Measurements from ENCODE around the gene MRPL42.

DNA sequence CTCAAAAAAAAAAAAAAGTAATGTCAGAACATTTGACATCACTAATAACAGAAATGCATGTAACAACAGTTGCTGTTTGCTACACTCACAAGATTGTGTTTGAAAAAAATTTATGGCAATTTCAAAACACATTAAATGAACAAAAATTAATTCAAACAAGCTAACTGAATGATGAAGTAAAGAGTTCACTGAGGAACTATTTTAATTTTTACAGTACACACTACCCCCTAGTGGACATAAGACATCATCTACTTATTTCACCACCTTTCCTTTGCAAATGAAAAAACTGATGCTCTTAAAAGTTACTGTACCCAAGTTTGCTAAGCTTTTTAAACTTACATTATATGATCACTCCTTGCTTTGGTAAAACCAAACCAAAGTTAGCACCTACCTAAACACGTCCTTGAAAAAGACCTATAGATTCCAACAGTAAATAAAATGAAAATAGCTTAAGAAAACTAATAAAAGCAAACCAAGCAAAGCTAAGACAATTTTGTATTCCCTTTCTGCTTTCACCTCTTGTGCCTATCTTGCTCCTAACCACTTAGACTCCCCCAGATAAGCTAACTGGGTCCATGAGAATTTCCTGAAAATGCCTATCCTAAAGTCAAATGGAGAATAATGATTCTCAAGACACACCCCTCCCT, 47.8 kb upstream of the MRPL42 start:
- TF ChIP-seq TAF1 (IDR thresholded peaks at IDR 0.05; ENCODE audit: borderline replicate concordance, insufficient read depth, low read length) (no peak), SIN3A (IDR thresholded peaks at IDR 0.05; ENCODE audit: borderline replicate concordance, insufficient read depth, low read length) (no peak), POLR2AphosphoS5 (IDR thresholded peaks at IDR 0.05; ENCODE audit: low read depth, low read length) (no peak)

All from PFSK-1 (cell line).